Neuronal stem cell (in vitro differentiated cells): ENCODE data around the gene PPWD1.

Experiments used
- DNase-seq: peaks from one replicate; pipeline ENCODE4 v3.0.0-alpha.2; 2013; ENCODE audit warnings: low spot score
- H2AFZ ChIP-seq: one replicate; pipeline ENCODE4 v1.6.1; 2013; ENCODE audit warnings: mild to moderate bottlenecking, low read length, inconsistent platforms
- H2AK5ac ChIP-seq: 2 replicates; pipeline ENCODE4 v1.6.1; 2013; ENCODE audit warnings: low read depth, mild to moderate bottlenecking, inconsistent platforms, low read length, moderate library complexity, mixed read lengths
- H2BK120ac ChIP-seq: 2 replicates; pipeline ENCODE4 v1.6.1; 2013; ENCODE audit warnings: low read depth, mild to moderate bottlenecking, inconsistent platforms, low read length, moderate library complexity, mixed read lengths
- H2BK12ac ChIP-seq: one replicate; pipeline ENCODE4 v1.6.1; 2013; ENCODE audit warnings: low read length, inconsistent platforms
- H2BK15ac ChIP-seq: 2 replicates; pipeline ENCODE4 v1.6.1; 2013; ENCODE audit warnings: mild to moderate bottlenecking, low read length, inconsistent platforms, mixed read lengths
- H2BK5ac ChIP-seq: one replicate; pipeline ENCODE4 v1.6.1; 2013; ENCODE audit warnings: inconsistent platforms, mild to moderate bottlenecking, low read length, moderate library complexity
- H3K14ac ChIP-seq: one replicate; pipeline ENCODE4 v1.6.1; 2013; ENCODE audit warnings: low read length, inconsistent platforms
- H3K18ac ChIP-seq: 2 replicates; pipeline ENCODE4 v1.6.1; 2013; ENCODE audit warnings: low read length, inconsistent platforms
- H3K23ac ChIP-seq: 2 replicates; pipeline ENCODE4 v1.6.1; 2013; ENCODE audit warnings: low read depth, mild to moderate bottlenecking, mixed read lengths, low read length, inconsistent platforms; ENCODE audit not compliant: poor library complexity
- H3K27ac ChIP-seq: replicated peaks from 3 replicates; pipeline ENCODE4 v1.5.1; 2013; ENCODE audit warnings: low read length, inconsistent platforms
- H3K27me3 ChIP-seq, 3 experiments: 2 replicates each; pipeline ENCODE4 v1.6.1; 2013; ENCODE audit warnings: low read length in 3 of 3, mild to moderate bottlenecking in 2 of 3, inconsistent platforms in 1 of 3, low read depth in 1 of 3, mixed read lengths in 1 of 3, moderate library complexity in 1 of 3; ENCODE audit not compliant: control insufficient read depth in 3 of 3, insufficient read depth in 3 of 3
- H3K36me3 ChIP-seq, 2 donors: replicated peaks in 1 of 2; 2 replicates each; pipeline ENCODE4 v1.6.1; 2013; ENCODE audit warnings: low read length in 2 of 2; ENCODE audit not compliant: control insufficient read depth in 2 of 2, insufficient read depth in 2 of 2
- H3K4ac ChIP-seq: 2 replicates; pipeline ENCODE4 v1.6.1; 2013; ENCODE audit warnings: inconsistent platforms, mild to moderate bottlenecking, low read length, moderate library complexity
- H3K4me1 ChIP-seq, 2 donors: 1 replicate in 1 of 2; 2 replicates in 1 of 2; pipeline ENCODE4 v1.6.1; 2013; ENCODE audit warnings: low read length in 2 of 2, low read depth in 1 of 2; ENCODE audit not compliant: control insufficient read depth in 2 of 2, insufficient read depth in 1 of 2
- H3K4me2 ChIP-seq: one replicate; pipeline ENCODE4 v1.6.1; 2013; ENCODE audit warnings: mild to moderate bottlenecking, low read length, inconsistent platforms; ENCODE audit not compliant: insufficient read depth, poor library complexity, severe bottlenecking
- H3K4me3 ChIP-seq, 2 donors: 2 replicates each; pipeline ENCODE4 v1.5.1; 2013; ENCODE audit warnings: low read length in 2 of 2, mild to moderate bottlenecking in 2 of 2, inconsistent platforms in 1 of 2, moderate library complexity in 1 of 2
- H3K79me1 ChIP-seq: one replicate; pipeline ENCODE4 v1.6.1; 2013; ENCODE audit warnings: low read depth, mild to moderate bottlenecking, inconsistent platforms, low read length, moderate library complexity
- H3K9ac ChIP-seq: one replicate; pipeline ENCODE4 v1.6.1; 2013; ENCODE audit warnings: mild to moderate bottlenecking, low read depth, low read length, inconsistent platforms; ENCODE audit not compliant: poor library complexity
- H3K9me3 ChIP-seq, 2 donors: replicated peaks in 1 of 2; 2 replicates each; pipeline versions ENCODE3 to v1.6.1; 2013; ENCODE audit warnings: low read length in 2 of 2, mild to moderate bottlenecking in 2 of 2, inconsistent platforms in 1 of 2, low read depth in 1 of 2, mixed read lengths in 1 of 2, moderate library complexity in 1 of 2; ENCODE audit not compliant: control insufficient read depth in 2 of 2, insufficient read depth in 1 of 2
- H4K8ac ChIP-seq: one replicate; pipeline ENCODE4 v1.6.1; 2013; ENCODE audit warnings: low read depth, mild to moderate bottlenecking, inconsistent platforms, low read length, moderate library complexity
- H4K91ac ChIP-seq: one replicate; pipeline ENCODE4 v1.6.1; 2013; ENCODE audit warnings: low read length, low read depth, mild to moderate bottlenecking, inconsistent platforms; ENCODE audit not compliant: poor library complexity
- WGBS, 2 donors: extraction: QIAGEN DNeasy Blood & Tissue Kit; methylation state at CpG; one replicate each; pipeline ENCODE4 v1.1.7; 2013; ENCODE audit warnings: missing lambda C conversion rate in 2 of 2, mixed read lengths in 1 of 2; ENCODE audit not compliant: insufficient read length in 2 of 2, insufficient replicate concordance in 1 of 2; ENCODE audit errors: extremely low coverage in 2 of 2; 5-methylcytosine and 5-hydroxymethylcytosine counted together

The PPWD1 gene

GRCh38 chr5:65553941-65554340 lies 9.2 kb upstream of the PPWD1 start:
- WGBS, 2 donors: no CpG with 5 or more reads among the region's 5 CpGs
- H3K18ac ChIP-seq: no peak overlapping the region
- no peak overlapping the region for H3K4ac ChIP-seq
- no peaks in the 10 kb centered on the region for H3K79me1 ChIP-seq
- H3K23ac ChIP-seq: no peak overlapping the region
- no peak overlapping the region for H2BK120ac ChIP-seq
- H3K4me2 ChIP-seq: no peak overlapping the region
- no peak overlapping the region for H3K9ac ChIP-seq
- no peak overlapping the region for H2BK5ac ChIP-seq
- no peaks in the 10 kb centered on the region for H3K4me1 ChIP-seq
- H2BK15ac ChIP-seq: no peak overlapping the region
- no peak overlapping the region for H3K4me3 ChIP-seq
- H4K91ac ChIP-seq: no peak overlapping the region
- H3K27me3 ChIP-seq: no peaks in the 10 kb centered on the region
- no peak overlapping the region for H2BK12ac ChIP-seq
- no peak overlapping the region for H2AFZ ChIP-seq
- H3K14ac ChIP-seq: no peak overlapping the region
- H3K36me3 ChIP-seq: peaks cover 15 to 99% of the 10 kb centered on the region in 2 donors
- no peaks in the 10 kb centered on the region for H3K9me3 ChIP-seq
- H4K8ac ChIP-seq: no peak overlapping the region
- H3K27ac ChIP-seq: no peak overlapping the region
- no peak for DNase-seq
- no peak overlapping the region for H2AK5ac ChIP-seq

- Histone ChIP-seq H2AK5ac (no peak overlapping the region), H3K79me1 (no peaks in the 10 kb centered on the region), H3K36me3 (peaks cover 13 to 96% of the 10 kb centered on the region in 2 donors), H3K14ac (no peak overlapping the region), H2BK5ac (no peak overlapping the region), H2BK12ac (no peak overlapping the region), H2BK120ac (no peak overlapping the region), H3K4me2 (no peak overlapping the region), H2AFZ (no peak overlapping the region), H3K23ac (no peak overlapping the region), H3K9me3 (no peaks in the 10 kb centered on the region), H3K4ac (no peak overlapping the region), H3K4me1 (no peaks in the 10 kb centered on the region), H3K18ac (no peak overlapping the region), H3K4me3 (no peak overlapping the region), H3K27me3 (no peaks in the 10 kb centered on the region), H4K91ac (no peak overlapping the region), H4K8ac (no peak overlapping the region), H2BK15ac (no peak overlapping the region), H3K27ac (no peak overlapping the region), H3K9ac (no peak overlapping the region)
- no peak for DNase-seq
These were observed 7.8 kb upstream of the PPWD1 start for GRCh38 chr5:65555287-65555686.

- no peak overlapping the region for H3K4ac ChIP-seq
- no peak overlapping the region for H3K14ac ChIP-seq
- WGBS, 2 donors: no CpG with 5 or more reads among the region's 2 CpGs
- no peaks in the 10 kb centered on the region for H3K4me1 ChIP-seq
- H3K4me3 ChIP-seq: no peak overlapping the region
- no peak overlapping the region for H2BK5ac ChIP-seq
- H2AFZ ChIP-seq: no peak overlapping the region
- no peak overlapping the region for H3K23ac ChIP-seq
- no peak overlapping the region for H4K91ac ChIP-seq
- H2AK5ac ChIP-seq: no peak overlapping the region
- no peak overlapping the region for H3K4me2 ChIP-seq
- H2BK120ac ChIP-seq: no peak overlapping the region
- no peak overlapping the region for H3K18ac ChIP-seq
- H3K9ac ChIP-seq: no peak overlapping the region
- no peak overlapping the region for H4K8ac ChIP-seq
- no peaks in the 10 kb centered on the region for H3K27me3 ChIP-seq
- H3K36me3 ChIP-seq: peaks cover 8 to 96% of the 10 kb centered on the region in 2 donors
- no peak overlapping the region for H3K27ac ChIP-seq
- no peak overlapping the region for H2BK12ac ChIP-seq
- H2BK15ac ChIP-seq: no peak overlapping the region
- H3K9me3 ChIP-seq: no peaks in the 10 kb centered on the region
- H3K79me1 ChIP-seq: no peaks in the 10 kb centered on the region
- DNase-seq: no peak
These were observed 6.9 kb upstream of the PPWD1 start for GRCh38 chr5:65556181-65556580.

- H3K4me1 ChIP-seq: peaks cover 0 to 4% of the 10 kb centered on the region in 2 donors
- no CpG with 5 or more reads among the region's 3 CpGs for WGBS, 2 donors
- no peaks in the 10 kb centered on the region for H3K9me3 ChIP-seq
- no peak overlapping the region for H2BK15ac ChIP-seq
- no peak overlapping the region for H3K4ac ChIP-seq
- H2BK12ac ChIP-seq: no peak overlapping the region
- H3K4me3 ChIP-seq: no peak overlapping the region
- no peak overlapping the region for H3K27ac ChIP-seq
- H2AFZ ChIP-seq: no peak overlapping the region
- no peak overlapping the region for H2BK120ac ChIP-seq
- H3K14ac ChIP-seq: no peak overlapping the region
- no peak overlapping the region for H3K18ac ChIP-seq
- H4K8ac ChIP-seq: no peak overlapping the region
- no peaks in the 10 kb centered on the region for H3K79me1 ChIP-seq
- no peaks in the 10 kb centered on the region for H3K27me3 ChIP-seq
- peaks cover 8 to 96% of the 10 kb centered on the region in 2 donors for H3K36me3 ChIP-seq
- no peak overlapping the region for H3K9ac ChIP-seq
- H3K23ac ChIP-seq: no peak overlapping the region
- no peak overlapping the region for H4K91ac ChIP-seq
- no peak overlapping the region for H3K4me2 ChIP-seq
- DNase-seq: no peak
- H2BK5ac ChIP-seq: no peak overlapping the region
- H2AK5ac ChIP-seq: no peak overlapping the region
These were observed 6.4 kb upstream of the PPWD1 start for GRCh38 chr5:65556718-65557117.
